Tibial nerve (tissue), 4 donors: Measurements from ENCODE around the gene LSG1.

Experiments
- CTCF ChIP-seq, 5 experiments: fragments of 200-600 bp in 3 of 5; fragments of 450-650 bp in 2 of 5; sonication (generic) in 3 of 5; IDR thresholded peaks; one replicate each; pipeline ENCODE4 v1.5.1; 2016 to 2019; ENCODE audit warnings: antibody characterized with exemption in 5 of 5, mild to moderate bottlenecking in 3 of 5, moderate library complexity in 2 of 5
- EP300 ChIP-seq, 2 donors: sonication (generic); formaldehyde crosslinking; IDR thresholded peaks; one replicate each; pipeline ENCODE4 v1.6.1; 2017; ENCODE audit warnings: antibody characterized with exemption in 2 of 2, mild to moderate bottlenecking in 1 of 2
- POLR2A ChIP-seq, 2 donors: fragments of 450-650 bp; IDR thresholded peaks; one replicate each; pipeline ENCODE4 v1.6.1; 2017; ENCODE audit warnings: antibody characterized with exemption in 2 of 2, mild to moderate bottlenecking in 2 of 2, moderate library complexity in 2 of 2

DNA sequence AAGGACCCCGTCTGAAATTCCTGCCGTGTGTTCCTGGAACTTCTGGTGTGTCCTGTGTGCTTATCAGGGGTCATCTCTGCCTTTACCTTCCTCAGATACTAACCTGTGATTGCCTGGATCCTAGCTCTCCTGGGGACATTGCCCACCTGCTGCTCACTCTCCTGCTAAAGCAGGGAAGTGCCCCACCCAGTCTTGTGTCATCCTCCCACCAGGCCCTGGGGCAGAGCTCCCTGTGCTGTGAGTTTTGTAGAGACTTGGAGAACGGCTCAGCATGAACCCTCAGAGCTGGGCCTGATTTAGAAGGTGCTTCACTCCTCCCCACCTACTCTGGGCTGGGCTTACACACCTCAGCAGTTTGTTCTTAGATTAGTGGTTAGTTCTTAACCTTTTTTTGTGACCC lies 34.9 kb downstream of the LSG1 start:
- no peak for TF ChIP-seq CTCF (IDR thresholded peaks at IDR 0.05)
- TF ChIP-seq POLR2A (IDR thresholded peaks at IDR 0.05) = no peak
- no peak for TF ChIP-seq EP300 (IDR thresholded peaks at IDR 0.05)
